Upper lobe of right lung (tissue), 1 donor: ENCODE results near the gene GNG12. TPM values are rescaled to one million over a fixed set of nuclear protein-coding genes. Genes with fewer than 3 reads are reported as not detected.

Experiments used
- ATAC-seq: fragments of 200-7000 bp; cut with Tn5 transposase; one replicate; pipeline ENCODE4 v1.9.1; 2020; ENCODE audit warnings: mild to moderate bottlenecking, moderate library complexity
- DNase-seq: peaks from one replicate; pipeline ENCODE4 v3.0.0-alpha.2; 2020
- H3K27ac ChIP-seq: fragments of 200-600 bp; one replicate; pipeline ENCODE4 v1.8.0; 2022
- H3K27me3 ChIP-seq: fragments of 200-600 bp; one replicate; pipeline ENCODE4 v1.8.0; 2022; ENCODE audit warnings: mild to moderate bottlenecking
- H3K36me3 ChIP-seq: fragments of 200-600 bp; one replicate; pipeline ENCODE4 v1.8.0; 2022
- H3K4me1 ChIP-seq: fragments of 200-600 bp; one replicate; pipeline ENCODE4 v1.8.0; 2022
- H3K4me3 ChIP-seq: fragments of 200-600 bp; one replicate; pipeline ENCODE4 v1.8.0; 2022; ENCODE audit warnings: mild to moderate bottlenecking
- H3K9me3 ChIP-seq: fragments of 200-600 bp; one replicate; pipeline ENCODE4 v1.8.0; 2022
- CTCF ChIP-seq: fragments of 200-600 bp; IDR thresholded peaks from one replicate; pipeline ENCODE4 v1.8.0; 2022; ENCODE audit warnings: antibody characterized with exemption
- intact Hi-C: fragments of 100-400 bp; cut with DNase I; formaldehyde crosslinking; loops from one replicate; pipeline ENCODE4 v1.11.0; 2022
- total RNA-seq: library from RNA; stranded (reverse); fragmentation: NEBNext Ultra II Directional; extraction: Animal tissue kit (Norgen Biotek cat#: 25700); gene quantifications from one replicate; pipeline ENCODE4 v1.2.1, GENCODE V29; 2021
- donor health status: DM: no; HTN: yes; CAD: no; lungs with severe emphysema.

GNG12 gene
- total RNA-seq, 1 donor from 2014 or later = 59.8 TPM

- no peak for DNase-seq
Measured at GRCh38 chr1:67675800-67676199, 157.5 kb downstream of the GNG12 start.

GRCh38 chr1:67674260-67675011, 158.8 kb downstream of the GNG12 start:
- Histone ChIP-seq H3K27ac (peak overlapping the region; percentile 38), H3K9me3 (no peaks in the 10 kb centered on the region), H3K4me1 (peaks cover 17% of the 10 kb centered on the region), H3K27me3 (no peaks in the 10 kb centered on the region), H3K36me3 (no peaks in the 10 kb centered on the region), H3K4me3 (no peak overlapping the region)
- DNase-seq = no peak
- no peak for TF ChIP-seq CTCF
- intact Hi-C loops = no loop called here
- ATAC-seq = peak; percentile 78

More at GRCh38 chr1:67675800-67676199, 157.5 kb downstream of the GNG12 start:
- Histone ChIP-seq H3K27me3 (no peaks in the 10 kb centered on the region), H3K4me3 (no peak overlapping the region), H3K4me1 (peaks cover 17% of the 10 kb centered on the region), H3K36me3 (no peaks in the 10 kb centered on the region), H3K27ac (peak overlapping the region; percentile 38), H3K9me3 (no peaks in the 10 kb centered on the region)
- intact Hi-C loops = no loop called here
- TF ChIP-seq CTCF = no peak
- ATAC-seq = no peak

GRCh38 chr1:67673468-67674201, 159.6 kb downstream of the GNG12 start:
- no peaks in the 10 kb centered on the region for H3K27me3 ChIP-seq
- no peak for ATAC-seq
- no peak overlapping the region for H3K4me3 ChIP-seq
- H3K4me1 ChIP-seq = peaks cover 17% of the 10 kb centered on the region
- DNase-seq = no peak
- TF ChIP-seq CTCF = no peak
- no peaks in the 10 kb centered on the region for H3K9me3 ChIP-seq
- no peak overlapping the region for H3K27ac ChIP-seq
- no peaks in the 10 kb centered on the region for H3K36me3 ChIP-seq
- intact Hi-C loops = no loop called here

DNA sequence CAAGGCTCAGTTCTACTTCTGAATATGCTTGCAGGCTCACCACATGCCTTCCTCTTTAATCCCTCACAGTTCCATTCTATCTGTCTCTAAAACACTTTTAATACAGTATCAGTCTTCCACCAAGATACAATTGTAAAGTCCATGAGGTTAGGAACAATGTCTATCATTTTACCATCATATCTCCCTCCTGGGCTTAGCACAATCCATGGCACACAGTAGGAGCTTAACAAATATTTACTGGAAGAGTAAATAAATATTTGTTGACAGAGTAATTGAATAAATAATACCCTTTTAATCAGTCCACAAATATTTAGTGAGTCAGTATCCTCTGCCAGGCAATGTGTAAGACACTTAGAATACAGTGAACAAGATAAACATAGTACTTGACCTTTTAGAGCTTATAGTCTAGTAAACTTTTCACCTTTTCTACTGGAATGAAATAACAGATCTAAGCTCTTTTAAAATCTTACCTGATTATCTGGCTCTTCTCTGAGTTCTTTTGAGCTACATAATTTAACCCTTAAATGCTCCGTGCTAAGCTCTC, 160.9 kb downstream of the GNG12 start:
- DNase-seq (no peak), ATAC-seq (no peak)
- no peak overlapping the region for H3K4me3 ChIP-seq
- TF ChIP-seq CTCF = no peak
- intact Hi-C loops = no loop called here
- H3K4me1 ChIP-seq = peaks cover 17% of the 10 kb centered on the region
- H3K27me3 ChIP-seq = no peaks in the 10 kb centered on the region
- no peaks in the 10 kb centered on the region for H3K36me3 ChIP-seq
- H3K9me3 ChIP-seq = no peaks in the 10 kb centered on the region
- H3K27ac ChIP-seq = no peak overlapping the region

DNA sequence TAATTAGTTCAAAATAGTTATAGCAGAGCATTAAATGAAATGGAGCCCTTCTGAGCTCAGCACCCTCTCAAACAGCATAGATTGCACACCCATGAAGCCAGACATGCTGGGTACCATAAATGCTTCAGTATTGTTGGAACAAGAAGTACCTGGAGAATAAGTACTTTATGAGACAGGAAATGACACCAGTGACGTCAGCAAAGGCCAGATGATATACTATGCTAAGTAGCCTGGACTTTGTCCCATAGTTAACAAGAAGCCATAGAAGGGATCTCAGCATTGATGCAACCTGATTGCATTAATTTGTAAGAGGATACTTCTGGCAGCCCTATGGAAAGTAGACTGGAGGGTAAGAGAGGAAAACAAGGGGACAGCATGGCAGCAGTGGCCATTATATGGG, 164.6 kb downstream of the GNG12 start:
- no peak overlapping the region for H3K27ac ChIP-seq
- TF ChIP-seq CTCF = no peak
- no peak for ATAC-seq
- no peak overlapping the region for H3K4me3 ChIP-seq
- no peaks in the 10 kb centered on the region for H3K27me3 ChIP-seq
- no peaks in the 10 kb centered on the region for H3K9me3 ChIP-seq
- no peak for DNase-seq
- intact Hi-C loops = no loop called here
- H3K4me1 ChIP-seq = no peaks in the 10 kb centered on the region
- no peaks in the 10 kb centered on the region for H3K36me3 ChIP-seq
